Nephron (organoid): Measurements from ENCODE around the gene ASGR1.

Experiments
- H3K27ac Mint-ChIP-seq, 3 experiments: 2 replicates each; pipeline ENCODE4 v1.8.0; 2020; ENCODE audit warnings: mixed read lengths in 3 of 3, mild to moderate bottlenecking in 2 of 3, moderate library complexity in 1 of 3
- H3K27me3 Mint-ChIP-seq: 2 replicates; pipeline ENCODE4 v1.8.0; 2021; ENCODE audit warnings: low read depth, mild to moderate bottlenecking, moderate library complexity, mixed read lengths
- H3K36me3 Mint-ChIP-seq: 2 replicates; pipeline ENCODE4 v1.8.0; 2020; ENCODE audit warnings: low read depth, mixed read lengths
- H3K4me1 Mint-ChIP-seq: 2 replicates; pipeline ENCODE4 v1.8.0; 2020; ENCODE audit warnings: mixed read lengths
- H3K4me3 Mint-ChIP-seq, 3 experiments: 2 replicates each; pipeline ENCODE4 v1.8.0; 2020; ENCODE audit warnings: mild to moderate bottlenecking in 3 of 3, mixed read lengths in 3 of 3, moderate library complexity in 2 of 3
- H3K9me3 Mint-ChIP-seq: 2 replicates; pipeline ENCODE4 v1.8.0; 2020; ENCODE audit warnings: mixed read lengths
- CTCF ChIP-seq, 3 experiments: fragments of 200-600 bp; sonication (generic); IDR thresholded peaks; one replicate each; pipeline ENCODE4 v1.5.0; 2021; ENCODE audit warnings: antibody characterized with exemption in 3 of 3; ENCODE audit not compliant: unreplicated experiment in 3 of 3

ASGR1 gene

DNA sequence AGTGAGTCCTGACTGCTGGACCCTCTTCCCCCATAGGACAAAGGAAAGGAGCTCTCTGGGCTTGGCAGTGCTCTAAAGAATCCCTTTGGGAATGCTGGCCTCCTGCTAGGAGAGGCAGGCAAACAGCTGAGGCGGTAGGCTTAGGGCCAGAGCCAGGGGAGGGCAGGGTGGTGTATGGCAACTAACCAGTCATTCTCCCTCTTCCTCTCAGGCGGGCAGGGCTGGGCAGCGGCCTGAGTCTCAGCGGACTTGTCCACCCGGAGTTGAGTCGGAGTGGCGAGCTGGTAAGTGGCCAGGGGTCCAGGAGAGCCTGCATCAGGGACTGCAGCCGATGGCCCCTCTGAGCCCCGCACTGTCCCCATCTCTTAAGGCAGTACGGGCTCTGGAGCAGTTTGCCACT is 44.9 kb upstream of the ASGR1 start:
- no peaks in the 10 kb centered on the region for H3K27me3 Mint-ChIP-seq
- H3K36me3 Mint-ChIP-seq = peaks cover 36% of the 10 kb centered on the region
- H3K27ac Mint-ChIP-seq = no peak overlapping the region
- no peak overlapping the region for H3K4me3 Mint-ChIP-seq
- no peaks in the 10 kb centered on the region for H3K9me3 Mint-ChIP-seq
- H3K4me1 Mint-ChIP-seq = peaks cover 26% of the 10 kb centered on the region
- no peak for TF ChIP-seq CTCF (IDR thresholded peaks at IDR 0.05; ENCODE audit: unreplicated experiment in 3 of 3)

DNA sequence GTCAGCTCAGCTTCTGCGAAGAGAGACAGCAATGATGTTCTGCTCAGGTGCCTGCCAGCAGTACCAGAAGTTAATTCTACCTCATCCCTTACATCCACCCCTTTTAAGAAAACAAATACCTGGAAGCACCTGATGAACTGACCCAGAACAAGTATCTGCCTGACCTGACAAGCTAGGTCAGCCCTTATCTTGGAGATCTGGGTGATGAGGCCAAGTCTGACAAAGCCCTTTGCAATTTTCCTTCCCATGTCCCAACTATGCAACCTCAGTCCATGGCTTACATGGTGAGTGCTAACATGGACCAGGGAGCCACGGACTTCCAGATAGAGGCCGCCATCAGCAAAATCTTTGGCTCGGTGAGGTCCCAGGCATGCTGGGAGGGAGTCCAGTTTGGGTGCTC is 44.2 kb upstream of the ASGR1 start:
- Mint-ChIP-seq H3K9me3 (no peaks in the 10 kb centered on the region), H3K27me3 (peaks cover 4% of the 10 kb centered on the region), H3K27ac (no peak overlapping the region), H3K4me3 (peak overlapping the region in 1 of 3 experiments; percentile 34), H3K36me3 (peaks cover 29% of the 10 kb centered on the region), H3K4me1 (peaks cover 33% of the 10 kb centered on the region)
- TF ChIP-seq CTCF (IDR thresholded peaks at IDR 0.05; ENCODE audit: unreplicated experiment in 3 of 3) = no peak

GRCh38 chr17:7222972-7223292 is 43.8 kb upstream of the ASGR1 start:
- Mint-ChIP-seq H3K27me3 (peaks cover 4% of the 10 kb centered on the region), H3K4me1 (peaks cover 37% of the 10 kb centered on the region), H3K27ac (no peak overlapping the region), H3K4me3 (peak overlapping the region; percentile 19 to 63 (median 51)), H3K9me3 (no peaks in the 10 kb centered on the region), H3K36me3 (peaks cover 25% of the 10 kb centered on the region)
- TF ChIP-seq CTCF (IDR thresholded peaks at IDR 0.05; ENCODE audit: unreplicated experiment in 3 of 3) = no peak

- H3K36me3 Mint-ChIP-seq = peaks cover 22% of the 10 kb centered on the region
- peaks cover 43% of the 10 kb centered on the region for H3K4me1 Mint-ChIP-seq
- peak overlapping the region in 2 of 3 experiments; percentile 18 to 96 for H3K27ac Mint-ChIP-seq
- no peaks in the 10 kb centered on the region for H3K9me3 Mint-ChIP-seq
- H3K4me3 Mint-ChIP-seq = peak overlapping the region; percentile 89 to 97 (median 93)
- peaks cover 4% of the 10 kb centered on the region for H3K27me3 Mint-ChIP-seq
- no peak for TF ChIP-seq CTCF (IDR thresholded peaks at IDR 0.05; ENCODE audit: unreplicated experiment in 3 of 3)
These were observed 43.2 kb upstream of the ASGR1 start for GRCh38 chr17:7222093-7222971.

DNA sequence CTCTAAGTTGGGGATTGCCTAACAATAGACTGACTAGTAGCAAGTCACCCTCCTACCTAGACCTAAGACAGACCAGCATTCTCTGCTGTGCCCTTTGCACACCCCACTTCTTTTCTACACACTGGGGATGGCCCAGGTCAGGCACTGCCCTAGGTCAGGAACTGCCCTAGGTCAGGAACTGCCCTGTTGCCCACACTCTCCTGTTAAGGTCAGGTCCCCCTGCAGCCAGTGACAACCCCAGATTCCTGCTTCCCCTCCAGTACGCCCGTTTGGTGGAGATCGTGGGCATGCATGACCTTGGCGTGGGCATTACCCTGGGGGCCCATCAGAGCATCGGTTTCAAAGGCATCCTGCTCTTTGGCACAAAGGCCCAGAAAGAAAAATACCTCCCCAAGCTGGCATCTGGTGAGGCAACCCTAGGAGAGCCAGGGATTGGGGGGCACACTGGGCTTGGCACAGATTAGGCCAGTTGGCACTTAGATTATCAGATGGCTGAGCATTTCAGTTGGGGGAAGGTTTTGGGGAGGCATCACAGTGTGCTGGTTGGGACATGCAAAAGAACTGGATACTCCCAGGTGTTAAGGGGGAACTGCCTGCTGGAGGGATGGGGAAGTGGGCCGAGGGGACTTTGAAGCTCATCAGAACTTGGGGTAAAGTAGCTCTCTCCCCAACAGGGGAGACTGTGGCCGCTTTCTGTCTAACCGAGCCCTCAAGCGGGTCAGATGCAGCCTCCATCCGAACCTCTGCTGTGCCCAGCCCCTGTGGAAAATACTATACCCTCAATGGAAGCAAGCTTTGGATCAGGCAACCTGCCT is 42.3 kb upstream of the ASGR1 start:
- TF ChIP-seq CTCF (IDR thresholded peaks at IDR 0.05; ENCODE audit: unreplicated experiment in 3 of 3) = no peak
- H3K27me3 Mint-ChIP-seq = peaks cover 4% of the 10 kb centered on the region

More for the DNA sequence above, 42.3 kb upstream of the ASGR1 start:
- peak overlapping the region; percentile 89 to 97 (median 93) for H3K4me3 Mint-ChIP-seq
- no peaks in the 10 kb centered on the region for H3K9me3 Mint-ChIP-seq
- peak overlapping the region; percentile 89 to 96 (median 95) for H3K27ac Mint-ChIP-seq
- peaks cover 47% of the 10 kb centered on the region for H3K4me1 Mint-ChIP-seq
- H3K36me3 Mint-ChIP-seq = peaks cover 19% of the 10 kb centered on the region
